Measurements from ENCODE around the gene CXCL16. TPM values are rescaled to one million over a fixed set of nuclear protein-coding genes. Genes with fewer than 3 reads are reported as not detected.

Gene CXCL16
- total and polyA plus RNA-seq, 2 of the 13 experiments (the other 11 are each of a cell fraction or from before 2014, with no cell fraction given) = 9.4 to 101 TPM

DNA sequence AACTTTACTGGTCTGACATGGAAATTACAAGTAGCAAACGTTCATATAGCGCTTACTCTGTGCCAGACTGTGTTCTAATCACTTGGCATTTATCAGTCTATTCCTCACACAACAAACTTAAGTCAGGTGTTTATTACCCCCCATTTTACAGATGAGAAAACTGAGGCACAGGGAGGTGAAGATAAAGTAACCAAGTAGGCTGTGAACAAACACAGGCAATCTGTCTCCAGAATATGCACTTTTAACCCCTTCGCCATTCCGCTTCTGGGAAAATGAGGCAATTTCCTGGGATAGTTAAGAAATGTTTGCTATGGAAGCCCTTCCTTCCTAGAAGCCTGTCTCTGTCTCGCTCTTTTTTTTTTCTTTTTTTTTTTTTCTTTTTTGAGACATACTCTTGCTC lies 12.2 kb upstream of the CXCL16 start (continued):
- TF ChIP-seq ZNF678 (CRISPR knock-in tag; IDR thresholded peaks at IDR 0.05) = no peak
- TF ChIP-seq TCF7 (IDR thresholded peaks at IDR 0.05; ENCODE audit: low read depth) = no peak
- TF ChIP-seq, protein P1, sequence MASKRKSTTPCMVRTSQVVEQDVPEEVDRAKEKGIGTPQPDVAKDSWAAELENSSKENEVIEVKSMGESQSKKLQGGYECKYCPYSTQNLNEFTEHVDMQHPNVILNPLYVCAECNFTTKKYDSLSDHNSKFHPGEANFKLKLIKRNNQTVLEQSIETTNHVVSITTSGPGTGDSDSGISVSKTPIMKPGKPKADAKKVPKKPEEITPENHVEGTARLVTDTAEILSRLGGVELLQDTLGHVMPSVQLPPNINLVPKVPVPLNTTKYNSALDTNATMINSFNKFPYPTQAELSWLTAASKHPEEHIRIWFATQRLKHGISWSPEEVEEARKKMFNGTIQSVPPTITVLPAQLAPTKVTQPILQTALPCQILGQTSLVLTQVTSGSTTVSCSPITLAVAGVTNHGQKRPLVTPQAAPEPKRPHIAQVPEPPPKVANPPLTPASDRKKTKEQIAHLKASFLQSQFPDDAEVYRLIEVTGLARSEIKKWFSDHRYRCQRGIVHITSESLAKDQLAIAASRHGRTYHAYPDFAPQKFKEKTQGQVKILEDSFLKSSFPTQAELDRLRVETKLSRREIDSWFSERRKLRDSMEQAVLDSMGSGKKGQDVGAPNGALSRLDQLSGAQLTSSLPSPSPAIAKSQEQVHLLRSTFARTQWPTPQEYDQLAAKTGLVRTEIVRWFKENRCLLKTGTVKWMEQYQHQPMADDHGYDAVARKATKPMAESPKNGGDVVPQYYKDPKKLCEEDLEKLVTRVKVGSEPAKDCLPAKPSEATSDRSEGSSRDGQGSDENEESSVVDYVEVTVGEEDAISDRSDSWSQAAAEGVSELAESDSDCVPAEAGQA (IDR thresholded peaks at IDR 0.05; ENCODE audit: low read depth) = no peak
- TF ChIP-seq, protein P1 (CRISPR knock-in tag; IDR thresholded peaks at IDR 0.05; ENCODE audit: borderline replicate concordance) = no peak
- TF ChIP-seq, protein P2, sequence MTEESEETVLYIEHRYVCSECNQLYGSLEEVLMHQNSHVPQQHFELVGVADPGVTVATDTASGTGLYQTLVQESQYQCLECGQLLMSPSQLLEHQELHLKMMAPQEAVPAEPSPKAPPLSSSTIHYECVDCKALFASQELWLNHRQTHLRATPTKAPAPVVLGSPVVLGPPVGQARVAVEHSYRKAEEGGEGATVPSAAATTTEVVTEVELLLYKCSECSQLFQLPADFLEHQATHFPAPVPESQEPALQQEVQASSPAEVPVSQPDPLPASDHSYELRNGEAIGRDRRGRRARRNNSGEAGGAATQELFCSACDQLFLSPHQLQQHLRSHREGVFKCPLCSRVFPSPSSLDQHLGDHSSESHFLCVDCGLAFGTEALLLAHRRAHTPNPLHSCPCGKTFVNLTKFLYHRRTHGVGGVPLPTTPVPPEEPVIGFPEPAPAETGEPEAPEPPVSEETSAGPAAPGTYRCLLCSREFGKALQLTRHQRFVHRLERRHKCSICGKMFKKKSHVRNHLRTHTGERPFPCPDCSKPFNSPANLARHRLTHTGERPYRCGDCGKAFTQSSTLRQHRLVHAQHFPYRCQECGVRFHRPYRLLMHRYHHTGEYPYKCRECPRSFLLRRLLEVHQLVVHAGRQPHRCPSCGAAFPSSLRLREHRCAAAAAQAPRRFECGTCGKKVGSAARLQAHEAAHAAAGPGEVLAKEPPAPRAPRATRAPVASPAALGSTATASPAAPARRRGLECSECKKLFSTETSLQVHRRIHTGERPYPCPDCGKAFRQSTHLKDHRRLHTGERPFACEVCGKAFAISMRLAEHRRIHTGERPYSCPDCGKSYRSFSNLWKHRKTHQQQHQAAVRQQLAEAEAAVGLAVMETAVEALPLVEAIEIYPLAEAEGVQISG (CRISPR knock-in tag; IDR thresholded peaks at IDR 0.05) = no peak
- no peak for TF ChIP-seq MTA1 (CRISPR knock-in tag; IDR thresholded peaks at IDR 0.05; ENCODE audit: borderline replicate concordance)
- TF ChIP-seq THAP11 (CRISPR knock-in tag; IDR thresholded peaks at IDR 0.05) = peak; percentile 62
- no peak for TF ChIP-seq CBX1 (IDR thresholded peaks at IDR 0.05; ENCODE audit: low read depth)
- TF ChIP-seq, protein P3, sequence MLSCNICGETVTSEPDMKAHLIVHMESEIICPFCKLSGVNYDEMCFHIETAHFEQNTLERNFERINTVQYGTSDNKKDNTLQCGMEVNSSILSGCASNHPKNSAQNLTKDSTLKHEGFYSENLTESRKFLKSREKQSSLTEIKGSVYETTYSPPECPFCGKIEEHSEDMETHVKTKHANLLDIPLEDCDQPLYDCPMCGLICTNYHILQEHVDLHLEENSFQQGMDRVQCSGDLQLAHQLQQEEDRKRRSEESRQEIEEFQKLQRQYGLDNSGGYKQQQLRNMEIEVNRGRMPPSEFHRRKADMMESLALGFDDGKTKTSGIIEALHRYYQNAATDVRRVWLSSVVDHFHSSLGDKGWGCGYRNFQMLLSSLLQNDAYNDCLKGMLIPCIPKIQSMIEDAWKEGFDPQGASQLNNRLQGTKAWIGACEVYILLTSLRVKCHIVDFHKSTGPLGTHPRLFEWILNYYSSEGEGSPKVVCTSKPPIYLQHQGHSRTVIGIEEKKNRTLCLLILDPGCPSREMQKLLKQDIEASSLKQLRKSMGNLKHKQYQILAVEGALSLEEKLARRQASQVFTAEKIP (CRISPR knock-in tag; IDR thresholded peaks at IDR 0.05; ENCODE audit: borderline replicate concordance) = no peak
- no peak for TF ChIP-seq NFE2L1 (CRISPR knock-in tag; IDR thresholded peaks at IDR 0.05; ENCODE audit: borderline replicate concordance)
- no peak for TF ChIP-seq ARNT (IDR thresholded peaks at IDR 0.05)
- TF ChIP-seq BCLAF1 (IDR thresholded peaks at IDR 0.05) = no peak
- no peak for TF ChIP-seq ZNF280B (CRISPR knock-in tag; IDR thresholded peaks at IDR 0.05; ENCODE audit: borderline replicate concordance)
- TF ChIP-seq HMG20A (CRISPR knock-in tag; IDR thresholded peaks at IDR 0.05; ENCODE audit: borderline replicate concordance) = peak; percentile 36; the same call in 1 of the 2 replicates
- TF ChIP-seq, protein P4, sequence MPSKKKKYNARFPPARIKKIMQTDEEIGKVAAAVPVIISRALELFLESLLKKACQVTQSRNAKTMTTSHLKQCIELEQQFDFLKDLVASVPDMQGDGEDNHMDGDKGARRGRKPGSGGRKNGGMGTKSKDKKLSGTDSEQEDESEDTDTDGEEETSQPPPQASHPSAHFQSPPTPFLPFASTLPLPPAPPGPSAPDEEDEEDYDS (CRISPR knock-in tag; IDR thresholded peaks at IDR 0.05) = no peak

Data from HepG2 (cell line).